ENCODE data around the gene NMNAT2.

- TF ChIP-seq CTCF (IDR thresholded peaks at IDR 0.05) = no peak
- no peak for TF ChIP-seq EP300 (IDR thresholded peaks at IDR 0.05)
- no peak for TF ChIP-seq POLR2A (IDR thresholded peaks at IDR 0.05)
- no peak for TF ChIP-seq POLR2AphosphoS5 (IDR thresholded peaks at IDR 0.05)
These were observed 45.5 kb downstream of the NMNAT2 start for GRCh38 chr1:183372586-183373230.

Measured in upper lobe of left lung (tissue), 4 donors.